Liver (tissue), 9 donors: ENCODE data around the gene KLK3. TPM values are rescaled to one million over a fixed set of nuclear protein-coding genes. Genes with fewer than 3 reads are reported as not detected.

ENCODE experiments used
- DNase-seq: peaks from one replicate; pipeline ENCODE4 v3.0.0-alpha.2; 2017; ENCODE audit warnings: low spot score
- H3K27ac ChIP-seq, 2 donors: one replicate each; pipeline ENCODE4 v1.7.0; 2013; ENCODE audit warnings: inconsistent platforms in 2 of 2, low read length in 2 of 2, control low read depth in 1 of 2, low read depth in 1 of 2, mild to moderate bottlenecking in 1 of 2
- H3K27me3 ChIP-seq, 4 donors: one replicate each; pipeline versions ENCODE4 v1.6.1 to v1.7.0; 2013; ENCODE audit warnings: low read length in 3 of 4, inconsistent platforms in 1 of 4, mild to moderate bottlenecking in 1 of 4, moderate library complexity in 1 of 4; ENCODE audit not compliant: control insufficient read depth in 4 of 4, insufficient read depth in 4 of 4
- H3K36me3 ChIP-seq, 4 donors: one replicate each; pipeline versions ENCODE4 v1.6.1 to v1.7.0; 2013; ENCODE audit warnings: low read length in 3 of 4, mild to moderate bottlenecking in 3 of 4, low read depth in 1 of 4, moderate library complexity in 1 of 4; ENCODE audit not compliant: control insufficient read depth in 4 of 4, insufficient read depth in 3 of 4
- H3K4me1 ChIP-seq, 4 donors: one replicate each; pipeline versions ENCODE4 v1.6.1 to v1.7.0; 2013; ENCODE audit warnings: low read length in 3 of 4, mild to moderate bottlenecking in 3 of 4, moderate library complexity in 1 of 4; ENCODE audit not compliant: control insufficient read depth in 4 of 4, insufficient read depth in 4 of 4
- H3K4me3 ChIP-seq, 3 donors: one replicate each; pipeline versions ENCODE4 v1.6.1 to v1.7.0; 2013; ENCODE audit warnings: low read length in 3 of 3, control low read depth in 1 of 3, low read depth in 1 of 3, mild to moderate bottlenecking in 1 of 3
- H3K9ac ChIP-seq, 2 donors: one replicate each; pipeline ENCODE4 v1.7.0; 2013; ENCODE audit warnings: low read length in 2 of 2, mild to moderate bottlenecking in 2 of 2, moderate library complexity in 2 of 2, control low read depth in 1 of 2, low read depth in 1 of 2
- H3K9me3 ChIP-seq, 4 donors: one replicate each; pipeline versions ENCODE4 v1.6.1 to v1.7.0; 2013; ENCODE audit warnings: low read length in 3 of 4; ENCODE audit not compliant: control insufficient read depth in 4 of 4
- CTCF ChIP-seq: fragments of 150-350 bp; IDR thresholded peaks from 2 replicates; pipeline ENCODE4 v1.5.1; 2017; ENCODE audit warnings: improper control_type of control experiment, low read depth, low read length; ENCODE audit not compliant: missing input control
- EGR1 ChIP-seq, 2 donors: IDR thresholded peaks; 2 replicates each; pipeline ENCODE4 v1.6.1; 2016 to 2018; ENCODE audit warnings: antibody characterized with exemption in 2 of 2, low read depth in 2 of 2
- FOXA1 ChIP-seq: IDR thresholded peaks from 2 replicates; pipeline ENCODE4 v1.6.1; 2016; ENCODE audit warnings: antibody characterized with exemption
- GABPA ChIP-seq, 2 donors: IDR thresholded peaks in 1 of 2; conservative IDR thresholded peaks in 1 of 2; 2 replicates each; pipeline ENCODE4 v1.6.1; 2016; ENCODE audit warnings: antibody characterized with exemption in 2 of 2, mild to moderate bottlenecking in 1 of 2, moderate library complexity in 1 of 2
- HNF4A ChIP-seq, 2 donors: conservative IDR thresholded peaks; 2 replicates each; pipeline ENCODE4 v1.6.1; 2016; ENCODE audit warnings: antibody characterized with exemption in 2 of 2, mild to moderate bottlenecking in 2 of 2
- HNF4G ChIP-seq: IDR thresholded peaks from 2 replicates; pipeline ENCODE4 v1.6.1; 2016; ENCODE audit warnings: antibody characterized with exemption
- JUND ChIP-seq, 2 donors: IDR thresholded peaks; 2 replicates each; pipeline ENCODE4 v1.6.1; 2016; ENCODE audit warnings: antibody characterized with exemption in 2 of 2
- MAX ChIP-seq: IDR thresholded peaks from 2 replicates; pipeline ENCODE4 v1.6.1; 2016; ENCODE audit warnings: antibody characterized with exemption
- NR2F2 ChIP-seq: IDR thresholded peaks from 2 replicates; pipeline ENCODE4 v1.6.1; 2016; ENCODE audit warnings: antibody characterized with exemption
- RAD21 ChIP-seq, 2 donors: IDR thresholded peaks; 2 replicates each; pipeline ENCODE4 v1.6.1; 2016; ENCODE audit warnings: antibody characterized with exemption in 2 of 2, mild to moderate bottlenecking in 2 of 2
- REST ChIP-seq: IDR thresholded peaks from 2 replicates; pipeline ENCODE4 v1.6.1; 2016; ENCODE audit warnings: antibody characterized with exemption, mild to moderate bottlenecking
- RXRA ChIP-seq, 2 donors: IDR thresholded peaks; 2 replicates each; pipeline ENCODE4 v1.6.1; 2017 to 2018; ENCODE audit warnings: antibody characterized with exemption in 2 of 2, mild to moderate bottlenecking in 1 of 2
- SP1 ChIP-seq: IDR thresholded peaks from 2 replicates; pipeline ENCODE4 v1.6.1; 2018; ENCODE audit warnings: antibody characterized with exemption, mild to moderate bottlenecking
- YY1 ChIP-seq: IDR thresholded peaks from 2 replicates; pipeline ENCODE4 v1.6.1; 2016; ENCODE audit warnings: antibody characterized with exemption, mild to moderate bottlenecking
- ZBTB33 ChIP-seq: IDR thresholded peaks from 2 replicates; pipeline ENCODE4 v1.6.1; 2016; ENCODE audit warnings: antibody characterized with exemption
- WGBS: extraction: QIAGEN DNeasy Blood & Tissue Kit; methylation state at CpG from one replicate; pipeline ENCODE4 v1.1.7; 2013; 5-methylcytosine and 5-hydroxymethylcytosine counted together
- polyA plus RNA-seq, 2 donors: library from polyadenylated mRNA; stranded (reverse) in 1 of 2; unstranded in 1 of 2; fragments of 200-250 nt in 1 of 2; fragments of >200 nt in 1 of 2; fragmentation: Nextera tagmentation in 1 of 2; extraction: Ambion mirVana in 1 of 2; gene quantifications; one replicate each; pipeline versions ENCODE4 v1.2.1 to v1.2.3, GENCODE V29; 2013 to 2015
- total RNA-seq, 2 donors: library from RNA; depleted of rRNA; stranded (reverse); fragments of >200 nt; gene quantifications; one replicate each; pipeline ENCODE4 v1.2.3, GENCODE V29; 2014
- TF ChIP-seq, protein P1 (sequence below): IDR thresholded peaks from 2 replicates; pipeline ENCODE4 v1.6.1; 2016; ENCODE audit warnings: antibody characterized with exemption
- donor health status: healthy.
- donor health status: healthy.
- donor health status: healthy.
- donor health status: healthy.
- donor health status: healthy.

The KLK3 gene
- total and polyA plus RNA-seq, 4 donors, result not detected

- Histone ChIP-seq H3K4me1 (peaks cover 0 to 3% (median under 1%) of the 10 kb centered on the region in 4 donors), H3K27ac (no peak overlapping the region), H3K9ac (no peak overlapping the region), H3K4me3 (no peak overlapping the region), H3K27me3 (peaks cover 0 to 3% (median 0%) of the 10 kb centered on the region in 4 donors), H3K9me3 (no peaks in the 10 kb centered on the region), H3K36me3 (no peaks in the 10 kb centered on the region)
- 56% methylated on average over 17 of the region's 17 CpGs for WGBS
- TF ChIP-seq RAD21 (IDR thresholded peaks at IDR 0.05), result no peak
- TF ChIP-seq GABPA (IDR thresholded peaks at IDR 0.05 in 1 of 2, conservative IDR thresholded peaks at IDR 0.05 in 1 of 2), result no peak
- TF ChIP-seq FOXA1, result no peak
- no peak for TF ChIP-seq YY1
- TF ChIP-seq EGR1 (IDR thresholded peaks at IDR 0.05; ENCODE audit: low read depth in 2 of 2), result no peak
- no peak for TF ChIP-seq CTCF
- no peak for TF ChIP-seq REST
- no peak for TF ChIP-seq ZBTB33
- no peak for TF ChIP-seq MAX
- TF ChIP-seq, protein P1, sequence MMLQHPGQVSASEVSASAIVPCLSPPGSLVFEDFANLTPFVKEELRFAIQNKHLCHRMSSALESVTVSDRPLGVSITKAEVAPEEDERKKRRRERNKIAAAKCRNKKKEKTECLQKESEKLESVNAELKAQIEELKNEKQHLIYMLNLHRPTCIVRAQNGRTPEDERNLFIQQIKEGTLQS, result no peak
- TF ChIP-seq NR2F2, result no peak
- TF ChIP-seq HNF4A (conservative IDR thresholded peaks at IDR 0.05), result no peak
- TF ChIP-seq JUND (IDR thresholded peaks at IDR 0.05), result no peak
- no peak for TF ChIP-seq SP1
- TF ChIP-seq RXRA (IDR thresholded peaks at IDR 0.05), result no peak
- no peak for TF ChIP-seq HNF4G
- DNase-seq, result no peak
Observed at GRCh38 chr19:50830266-50831025, 24.3 kb upstream of the KLK3 start.
